NCI-H748 (cell line): ENCODE data around the gene CLEC7A.

Source experiments
- DNase-seq: peaks from one replicate; lab custom pipeline; 2025; ENCODE audit not compliant: unreplicated experiment; lab: John Stamatoyannopoulos, UW

The CLEC7A gene

GRCh38 chr12:10130042-10130441 lies at the start of gene CLEC7A:
TSS of gene CLEC7A (minus strand) at chr12:10130199. CDS start at chr12:10130082, 117 bp downstream.
- DNase-seq, result no peak

- DNase-seq, result no peak
Measured at GRCh38 chr12:10179776-10180181, 49.8 kb upstream of the CLEC7A start.

GRCh38 chr12:10178821-10179220 lies 48.8 kb upstream of the CLEC7A start, which contains the start of gene TMEM52B:
TSS of gene TMEM52B (plus strand) at chr12:10179032. CDS start at chr12:10179575, 543 bp downstream.
- DNase-seq, result no peak

DNA sequence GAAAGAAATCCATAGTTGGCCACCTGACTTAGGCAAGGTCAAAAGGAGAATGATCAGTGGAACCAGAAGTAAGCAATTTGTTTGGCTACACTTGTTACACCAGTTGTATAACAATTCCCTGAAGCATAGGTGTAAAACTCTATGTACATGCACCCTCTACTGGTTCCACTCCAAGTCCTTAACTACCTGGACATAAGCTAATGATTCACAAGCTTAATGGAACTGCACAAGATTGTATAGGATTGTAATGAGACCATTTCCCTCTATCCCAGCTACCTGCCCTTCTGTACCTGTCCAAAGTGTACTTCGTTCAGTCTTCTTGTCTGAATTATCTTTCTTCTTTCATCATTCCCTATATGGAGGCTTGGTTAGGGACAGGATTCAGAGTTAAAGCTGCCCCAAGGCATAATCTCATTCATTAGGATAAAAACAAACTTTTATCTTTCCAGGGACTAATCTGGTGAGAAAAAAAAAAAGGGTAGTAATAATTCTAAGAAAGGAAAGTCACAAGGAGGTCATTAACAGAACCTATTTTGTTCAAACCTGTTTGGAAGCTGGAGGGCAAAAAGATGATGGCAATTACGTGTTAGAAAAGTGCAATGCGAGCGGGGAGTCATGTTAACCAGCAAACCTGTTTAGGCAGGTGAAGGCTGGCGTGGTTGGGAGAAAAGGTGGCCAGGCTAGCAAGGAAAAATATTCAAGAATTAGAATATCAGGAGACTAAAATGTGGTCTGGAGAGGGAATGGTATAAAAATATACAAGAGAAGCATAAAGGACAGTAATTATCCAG lies 46.0 kb upstream of the CLEC7A start:
- DNase-seq, result no peak

- DNase-seq, result no peak
Measured at GRCh38 chr12:10174986-10175614, 45.1 kb upstream of the CLEC7A start.

- DNase-seq, result no peak
Measured at GRCh38 chr12:10171973-10172728, 42.2 kb upstream of the CLEC7A start, which contains the start of gene OLR1. TSS of gene OLR1 (minus strand) at chr12:10172132. CDS start at chr12:10172077, 55 bp downstream.

DNA sequence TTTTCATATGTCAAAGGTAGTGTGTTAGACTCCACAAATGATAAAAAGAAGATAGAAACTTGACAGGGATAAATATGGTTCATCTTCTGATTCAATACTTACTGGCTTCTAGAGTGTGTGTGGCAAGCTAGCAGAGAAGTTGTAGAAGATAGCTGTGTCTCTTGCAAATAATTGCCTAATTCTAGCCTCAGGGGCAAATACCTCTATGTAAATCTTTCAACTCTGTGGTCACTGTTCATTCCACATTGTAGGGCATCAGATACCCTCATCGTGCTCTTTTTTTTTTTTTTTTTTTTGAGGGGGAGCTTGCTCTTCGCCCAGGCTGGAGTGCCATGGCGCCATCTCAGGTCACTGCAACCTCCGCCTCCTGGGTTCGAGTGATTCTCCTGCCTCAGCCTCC lies 40.2 kb upstream of the CLEC7A start:
- no peak for DNase-seq

GRCh38 chr12:10169104-10169503 lies 39.1 kb upstream of the CLEC7A start:
- no peak for DNase-seq

DNA sequence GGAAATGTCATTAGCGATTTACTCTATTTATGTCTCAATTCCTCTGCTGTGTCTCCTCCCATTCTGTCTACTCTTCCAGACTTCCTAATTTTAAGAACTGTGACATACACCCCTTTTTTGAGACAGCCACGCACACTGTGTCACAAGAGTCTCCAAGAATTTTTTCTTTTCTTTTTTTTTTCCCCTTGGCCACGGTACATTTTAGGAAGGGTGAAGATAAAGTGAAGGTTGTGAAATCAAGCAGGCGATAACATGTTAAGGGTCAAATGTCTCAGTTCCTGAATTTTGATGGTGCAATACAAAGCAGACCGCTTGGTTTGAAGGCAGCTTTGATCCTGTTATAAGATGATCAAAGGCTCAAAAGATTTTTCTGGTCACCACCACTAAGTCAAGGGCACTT lies 37.6 kb upstream of the CLEC7A start:
- DNase-seq, result no peak

DNA sequence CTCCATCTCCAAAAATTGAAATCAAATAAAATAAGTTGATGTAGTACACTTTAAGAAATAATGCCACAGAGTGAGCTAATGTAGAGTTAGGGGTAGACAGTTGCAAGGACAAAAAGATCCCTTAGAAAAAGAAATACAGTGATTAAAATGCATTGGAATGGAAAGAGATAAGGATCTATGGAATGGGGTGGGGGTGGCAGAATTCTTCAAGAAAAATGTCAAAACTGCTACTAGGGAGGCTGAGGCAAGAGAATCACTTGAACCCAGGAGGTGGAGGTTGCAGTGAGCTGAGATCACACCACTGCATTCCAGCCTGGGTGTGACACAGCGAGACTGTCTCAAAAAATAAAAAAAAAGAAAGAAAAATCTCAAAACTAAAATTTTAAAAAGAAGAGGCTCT lies 35.4 kb upstream of the CLEC7A start:
- DNase-seq, result no peak

DNA sequence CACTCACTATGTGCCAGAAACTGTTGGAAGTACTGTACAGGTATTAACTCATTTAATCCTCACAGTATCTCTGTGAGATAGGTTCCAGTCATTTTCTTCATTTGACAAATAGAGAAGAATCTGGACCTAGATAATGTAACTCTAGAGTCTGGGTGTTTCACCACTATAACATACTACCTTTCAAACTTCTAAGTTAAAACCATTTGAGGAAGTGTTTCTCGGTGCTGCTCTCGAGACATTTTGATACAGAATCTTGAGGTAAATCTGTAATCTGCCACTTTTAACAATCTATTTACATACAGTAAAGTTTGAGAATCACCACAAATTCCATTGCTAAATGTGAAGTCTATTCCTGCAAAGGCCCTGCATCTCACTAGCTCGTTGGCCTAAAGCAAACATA lies 33.1 kb upstream of the CLEC7A start:
- no peak for DNase-seq

- no peak for DNase-seq
Measured at GRCh38 chr12:10160617-10161385, 30.8 kb upstream of the CLEC7A start.

DNA sequence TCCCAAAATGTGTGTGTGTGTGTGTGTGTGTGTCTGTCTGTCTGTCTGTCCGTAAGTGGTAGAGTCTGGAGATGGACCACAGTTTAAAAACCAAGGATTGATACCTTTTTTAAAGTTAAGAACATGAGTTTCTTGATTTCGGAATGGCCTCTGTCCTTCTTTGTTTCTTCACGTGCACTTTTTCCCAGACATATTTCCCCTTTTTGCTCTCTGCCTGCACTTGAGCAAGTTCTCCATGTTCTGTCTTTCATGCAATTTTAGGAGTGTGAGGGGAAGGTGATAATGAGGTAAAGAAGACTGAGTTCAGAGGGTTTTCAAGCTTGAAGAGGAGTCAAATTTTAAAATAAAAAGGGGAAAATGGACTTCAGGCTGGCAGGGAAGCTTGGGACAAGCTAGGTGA lies 29.3 kb upstream of the CLEC7A start:
- no peak for DNase-seq

DNA sequence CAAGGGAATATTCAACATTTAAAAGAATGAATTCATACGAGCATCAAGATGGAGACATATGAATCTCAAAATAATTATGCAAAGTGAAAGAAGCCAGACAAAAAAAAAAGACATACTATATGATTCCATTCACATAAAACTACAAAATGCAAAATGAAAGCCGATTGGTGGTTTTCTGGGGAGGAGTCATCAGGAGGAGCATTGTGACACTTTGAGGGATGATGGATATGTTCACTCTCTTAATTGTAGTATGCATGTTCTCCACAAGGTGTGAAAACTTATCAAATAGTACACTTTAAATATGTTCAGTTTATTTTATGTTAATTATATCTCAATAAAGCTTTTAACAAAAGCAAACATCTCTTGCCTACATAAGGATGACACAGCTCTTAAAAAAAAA lies 28.4 kb upstream of the CLEC7A start:
- no peak for DNase-seq

DNA sequence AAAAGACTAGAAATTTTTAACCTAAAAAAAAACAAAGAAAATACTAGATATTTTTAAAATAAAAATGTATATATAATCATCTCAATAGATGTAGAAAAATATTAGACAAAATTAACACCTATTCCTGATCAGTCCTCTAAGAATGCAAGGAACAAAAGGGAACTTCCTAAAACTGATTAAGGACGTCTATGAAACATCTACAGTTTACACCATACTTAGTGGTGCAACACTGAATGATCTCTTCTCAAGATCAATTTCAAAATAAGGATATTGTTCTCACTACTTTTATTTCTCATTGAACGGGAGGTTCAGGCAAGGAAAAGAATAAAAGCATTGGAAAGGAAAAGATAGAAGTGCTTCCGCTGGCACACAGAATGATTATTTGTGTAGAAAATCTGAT lies 26.0 kb upstream of the CLEC7A start:
- DNase-seq, result no peak

- DNase-seq, result no peak
Measured at GRCh38 chr12:10154145-10154496, 24.1 kb upstream of the CLEC7A start.

DNA sequence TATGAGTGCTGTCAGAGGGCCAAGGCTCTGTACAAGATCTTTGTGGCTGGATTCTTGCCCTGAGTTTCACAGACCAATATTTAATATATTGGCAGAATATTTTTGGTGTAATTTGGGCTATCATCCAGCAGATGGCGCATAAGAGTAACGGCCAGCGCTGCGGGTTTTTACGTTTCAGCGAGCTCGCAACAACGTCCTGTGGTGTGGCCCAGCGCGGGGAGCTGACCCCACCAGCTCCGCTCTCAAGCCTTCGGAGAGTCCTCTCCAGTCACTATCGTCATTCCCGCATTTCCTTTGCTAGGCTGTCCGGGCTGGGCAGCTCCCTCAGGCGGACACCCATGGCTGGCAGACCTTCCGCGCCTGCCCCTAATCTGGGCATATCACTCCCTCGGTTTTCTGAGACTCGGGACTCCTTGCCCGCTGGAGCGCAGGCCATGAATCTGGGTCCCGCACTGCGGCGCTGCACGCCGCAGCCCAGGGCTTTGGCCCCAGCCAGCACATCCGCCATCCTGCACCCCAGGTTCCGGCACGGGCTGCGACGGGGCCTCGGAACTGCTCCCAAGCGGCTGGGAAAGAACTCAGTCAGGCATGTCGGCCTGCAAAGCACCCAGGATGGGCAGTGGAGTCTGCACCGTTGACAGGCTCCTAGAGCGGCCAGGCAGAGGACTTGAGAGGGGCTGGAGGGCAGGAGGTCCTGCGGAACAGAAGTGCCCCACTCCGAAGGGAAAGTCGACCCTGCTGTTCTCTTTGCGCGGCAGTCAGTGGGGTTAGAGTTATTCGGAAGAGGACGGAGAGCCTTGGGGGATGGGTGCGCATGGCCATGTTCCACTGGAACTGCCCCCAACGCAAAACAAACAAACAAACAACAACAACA lies 23.5 kb upstream of the CLEC7A start:
- DNase-seq, result peak; percentile 72

- DNase-seq, result no peak
Measured at GRCh38 chr12:10151621-10152020, 21.6 kb upstream of the CLEC7A start.

- no peak for DNase-seq
Measured at GRCh38 chr12:10147714-10148403, 17.9 kb upstream of the CLEC7A start.
